GM12872 (cell line): ENCODE results near the gene CDH4.

Experiments
- CTCF ChIP-seq: IDR thresholded peaks from 3 replicates; pipeline ENCODE4 v1.5.1; 2011; ENCODE audit warnings: low read depth, mild to moderate bottlenecking, low read length, moderate library complexity; ENCODE audit not compliant: insufficient read depth

CDH4 gene

GRCh38 chr20:61454053-61454452 lies 202.0 kb downstream of the CDH4 start:
- no peak for TF ChIP-seq CTCF

DNA sequence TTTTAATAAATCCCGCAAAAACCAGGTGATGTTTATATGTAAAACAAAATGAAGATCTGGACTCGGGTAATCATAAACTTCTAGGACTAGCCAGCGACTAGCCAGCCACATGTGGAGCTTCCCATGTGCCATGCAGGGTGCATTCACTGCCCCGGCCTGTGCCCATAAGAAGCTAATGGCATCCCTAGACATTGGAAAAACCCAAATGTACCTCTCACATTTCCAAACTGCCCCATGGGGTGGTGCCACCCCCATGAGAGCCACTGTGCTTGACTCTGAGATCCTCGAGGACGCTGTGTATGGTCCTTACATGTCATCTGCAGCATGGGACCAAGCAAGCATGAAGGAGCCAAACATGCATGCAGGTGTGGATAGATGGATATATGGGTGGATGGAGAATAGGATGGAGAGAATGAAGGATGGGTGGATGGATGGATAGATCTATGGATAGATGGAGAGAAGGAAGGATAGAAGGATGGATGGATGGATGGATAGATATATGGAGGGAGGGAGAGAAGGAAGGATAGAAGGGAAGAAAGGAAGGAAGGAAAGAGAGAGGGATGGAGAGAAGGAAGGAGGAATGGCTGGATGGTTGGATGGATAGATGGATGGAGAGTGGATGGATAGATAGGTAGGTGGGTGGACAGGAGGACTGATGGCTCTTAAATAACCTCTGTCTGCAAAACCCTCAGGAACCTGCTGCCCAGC lies 203.6 kb downstream of the CDH4 start:
- TF ChIP-seq CTCF, result no peak

- TF ChIP-seq CTCF, result no peak
These were observed 205.7 kb downstream of the CDH4 start for GRCh38 chr20:61457725-61458124.

GRCh38 chr20:61458146-61458746 lies 206.2 kb downstream of the CDH4 start:
- TF ChIP-seq CTCF, result no peak

DNA sequence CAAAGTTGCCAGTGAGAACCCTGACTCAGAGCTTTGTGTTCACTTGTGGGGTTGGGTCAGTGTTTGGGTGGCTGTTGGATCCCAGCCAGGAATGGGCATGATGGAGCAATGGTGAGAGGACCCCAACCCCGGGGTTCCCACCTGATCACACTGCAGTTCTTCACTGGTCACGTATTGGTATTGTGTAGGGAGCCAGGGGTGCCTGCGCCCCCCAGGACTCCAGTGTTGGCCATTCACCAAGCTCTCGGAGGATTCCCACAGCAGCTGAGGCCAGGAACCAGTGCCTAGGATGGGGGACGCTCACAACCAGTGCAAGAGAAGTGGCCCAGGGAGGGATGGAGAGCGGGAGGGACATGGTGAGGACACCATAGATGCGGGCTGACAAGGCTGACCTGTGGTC lies 207.2 kb downstream of the CDH4 start:
- TF ChIP-seq CTCF, result no peak

- no peak for TF ChIP-seq CTCF
These were observed 207.6 kb downstream of the CDH4 start for GRCh38 chr20:61459705-61460104.

GRCh38 chr20:61460261-61461052 lies 208.4 kb downstream of the CDH4 start:
- TF ChIP-seq CTCF, result no peak
